Duodenal mucosa (tissue), 2 donors: ENCODE measurements around the gene FGFR3.

ENCODE experiments used
- H3K27ac ChIP-seq: one replicate; pipeline ENCODE4 v1.7.0; 2013; ENCODE audit warnings: low read depth, low read length
- H3K27me3 ChIP-seq, 2 donors: one replicate each; pipeline ENCODE4 v1.7.0; 2013; ENCODE audit warnings: low read length in 2 of 2, control low read depth in 1 of 2; ENCODE audit not compliant: insufficient read depth in 2 of 2, control insufficient read depth in 1 of 2
- H3K36me3 ChIP-seq, 2 donors: one replicate each; pipeline ENCODE4 v1.7.0; 2013; ENCODE audit warnings: low read length in 2 of 2, control low read depth in 1 of 2; ENCODE audit not compliant: insufficient read depth in 2 of 2, control insufficient read depth in 1 of 2
- H3K4me1 ChIP-seq, 2 donors: one replicate each; pipeline ENCODE4 v1.7.0; 2013; ENCODE audit warnings: low read length in 2 of 2, control low read depth in 1 of 2; ENCODE audit not compliant: insufficient read depth in 2 of 2, control insufficient read depth in 1 of 2
- H3K4me3 ChIP-seq, 2 donors: one replicate each; pipeline ENCODE4 v1.7.0; 2013; ENCODE audit warnings: low read length in 2 of 2, low read depth in 1 of 2
- H3K9ac ChIP-seq, 2 donors: one replicate each; pipeline ENCODE4 v1.7.0; 2013; ENCODE audit warnings: low read length in 2 of 2, low read depth in 1 of 2
- H3K9me3 ChIP-seq, 2 donors: one replicate each; pipeline ENCODE4 v1.7.0; 2013; ENCODE audit warnings: low read length in 2 of 2, control low read depth in 1 of 2; ENCODE audit not compliant: control insufficient read depth in 1 of 2

The FGFR3 gene

GRCh38 chr4:1819284-1819683, 26.2 kb downstream of the FGFR3 start:
- no peak overlapping the region for H3K27ac ChIP-seq
- no peaks in the 10 kb centered on the region for H3K4me1 ChIP-seq
- no peak overlapping the region for H3K9ac ChIP-seq
- no peak overlapping the region for H3K4me3 ChIP-seq
- peaks cover 44 to 84% of the 10 kb centered on the region in 2 donors for H3K36me3 ChIP-seq
- no peaks in the 10 kb centered on the region for H3K9me3 ChIP-seq
- H3K27me3 ChIP-seq = no peaks in the 10 kb centered on the region

GRCh38 chr4:1819816-1820215, 26.7 kb downstream of the FGFR3 start:
- H3K4me3 ChIP-seq = no peak overlapping the region
- H3K27ac ChIP-seq = no peak overlapping the region
- no peaks in the 10 kb centered on the region for H3K4me1 ChIP-seq
- no peaks in the 10 kb centered on the region for H3K9me3 ChIP-seq
- H3K9ac ChIP-seq = no peak overlapping the region
- H3K27me3 ChIP-seq = no peaks in the 10 kb centered on the region
- H3K36me3 ChIP-seq = peaks cover 47 to 84% of the 10 kb centered on the region in 2 donors

- H3K36me3 ChIP-seq = peaks cover 53 to 84% of the 10 kb centered on the region in 2 donors
These were observed 28.8 kb downstream of the FGFR3 start for GRCh38 chr4:1821679-1822567.

GRCh38 chr4:1822568-1823544, 29.8 kb downstream of the FGFR3 start:
- H3K27me3 ChIP-seq = no peaks in the 10 kb centered on the region
- no peak overlapping the region for H3K9ac ChIP-seq
- no peaks in the 10 kb centered on the region for H3K4me1 ChIP-seq
- H3K9me3 ChIP-seq = no peaks in the 10 kb centered on the region
- no peak overlapping the region for H3K27ac ChIP-seq
- H3K4me3 ChIP-seq = no peak overlapping the region
- H3K36me3 ChIP-seq = peaks cover 54 to 79% of the 10 kb centered on the region in 2 donors

More at GRCh38 chr4:1821679-1822567, 28.8 kb downstream of the FGFR3 start:
- Histone ChIP-seq H3K27me3 (no peaks in the 10 kb centered on the region), H3K4me1 (no peaks in the 10 kb centered on the region), H3K9me3 (no peaks in the 10 kb centered on the region), H3K9ac (no peak overlapping the region), H3K27ac (no peak overlapping the region), H3K4me3 (no peak overlapping the region)

DNA sequence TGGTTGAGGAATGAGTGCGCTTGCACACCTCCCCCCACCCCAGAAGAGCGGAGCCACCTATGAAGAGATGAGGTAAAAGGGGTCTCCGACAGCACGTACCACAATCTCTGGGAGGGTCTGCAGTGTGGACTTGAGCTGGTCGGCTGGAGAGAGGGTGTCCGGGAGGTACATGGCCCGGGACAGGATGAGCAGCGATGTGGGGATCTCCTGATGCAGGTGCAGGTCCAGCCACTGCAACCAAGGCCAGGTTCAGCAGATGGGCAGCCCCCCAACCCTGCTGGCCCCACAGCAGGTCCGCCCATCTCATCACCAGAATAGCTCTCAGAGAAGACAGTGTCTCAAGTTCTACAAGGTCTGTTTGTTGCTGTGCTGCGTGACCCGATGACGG, 30.4 kb downstream of the FGFR3 start:
- Histone ChIP-seq H3K4me1 (no peaks in the 10 kb centered on the region), H3K36me3 (peaks cover 54 to 78% of the 10 kb centered on the region in 2 donors), H3K27me3 (no peaks in the 10 kb centered on the region), H3K9ac (no peak overlapping the region), H3K27ac (no peak overlapping the region), H3K9me3 (no peaks in the 10 kb centered on the region), H3K4me3 (no peak overlapping the region)

DNA sequence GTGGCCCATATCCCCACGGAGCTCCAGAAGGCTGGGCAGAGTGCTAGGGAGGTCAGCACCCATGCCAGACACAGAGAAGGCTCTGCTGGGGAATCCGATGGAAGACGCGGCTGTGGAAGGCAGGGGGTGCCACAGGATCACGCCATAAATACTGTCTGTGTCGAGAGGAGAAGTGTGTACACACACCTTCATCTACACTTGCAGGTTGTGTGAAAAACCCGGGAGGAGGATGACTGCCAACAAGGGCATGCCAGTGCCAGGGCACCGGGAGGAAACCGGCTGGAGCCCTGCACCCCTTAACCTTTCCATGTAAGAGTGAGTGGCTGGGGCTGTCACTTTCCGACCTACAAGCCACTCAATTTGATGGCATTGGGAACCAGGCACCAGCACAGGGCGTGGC, 31.7 kb downstream of the FGFR3 start:
- H3K4me3 ChIP-seq = no peak overlapping the region
- no peaks in the 10 kb centered on the region for H3K9me3 ChIP-seq
- H3K9ac ChIP-seq = no peak overlapping the region
- no peaks in the 10 kb centered on the region for H3K27me3 ChIP-seq
- no peak overlapping the region for H3K27ac ChIP-seq
- H3K36me3 ChIP-seq = peaks cover 46 to 70% of the 10 kb centered on the region in 2 donors
- no peaks in the 10 kb centered on the region for H3K4me1 ChIP-seq

- Histone ChIP-seq H3K4me1 (no peaks in the 10 kb centered on the region), H3K27me3 (no peaks in the 10 kb centered on the region), H3K9me3 (no peaks in the 10 kb centered on the region), H3K4me3 (no peak overlapping the region), H3K27ac (no peak overlapping the region), H3K9ac (no peak overlapping the region), H3K36me3 (peaks cover 45 to 70% of the 10 kb centered on the region in 2 donors)
These were observed 32.2 kb downstream of the FGFR3 start for GRCh38 chr4:1825326-1825725.

GRCh38 chr4:1826531-1827350, 33.6 kb downstream of the FGFR3 start:
- H3K4me3 ChIP-seq = no peak overlapping the region
- H3K27me3 ChIP-seq = no peaks in the 10 kb centered on the region
- no peak overlapping the region for H3K27ac ChIP-seq
- H3K9ac ChIP-seq = no peak overlapping the region
- no peaks in the 10 kb centered on the region for H3K4me1 ChIP-seq
- peaks cover 46 to 75% of the 10 kb centered on the region in 2 donors for H3K36me3 ChIP-seq
- no peaks in the 10 kb centered on the region for H3K9me3 ChIP-seq

GRCh38 chr4:1830234-1830633, 37.1 kb downstream of the FGFR3 start:
- Histone ChIP-seq H3K4me3 (no peak overlapping the region), H3K27me3 (no peaks in the 10 kb centered on the region), H3K9me3 (no peaks in the 10 kb centered on the region), H3K9ac (no peak overlapping the region), H3K4me1 (no peaks in the 10 kb centered on the region), H3K27ac (no peak overlapping the region), H3K36me3 (peaks cover 34 to 75% of the 10 kb centered on the region in 2 donors)
